ENCODE data around the gene FCER2.

DNA sequence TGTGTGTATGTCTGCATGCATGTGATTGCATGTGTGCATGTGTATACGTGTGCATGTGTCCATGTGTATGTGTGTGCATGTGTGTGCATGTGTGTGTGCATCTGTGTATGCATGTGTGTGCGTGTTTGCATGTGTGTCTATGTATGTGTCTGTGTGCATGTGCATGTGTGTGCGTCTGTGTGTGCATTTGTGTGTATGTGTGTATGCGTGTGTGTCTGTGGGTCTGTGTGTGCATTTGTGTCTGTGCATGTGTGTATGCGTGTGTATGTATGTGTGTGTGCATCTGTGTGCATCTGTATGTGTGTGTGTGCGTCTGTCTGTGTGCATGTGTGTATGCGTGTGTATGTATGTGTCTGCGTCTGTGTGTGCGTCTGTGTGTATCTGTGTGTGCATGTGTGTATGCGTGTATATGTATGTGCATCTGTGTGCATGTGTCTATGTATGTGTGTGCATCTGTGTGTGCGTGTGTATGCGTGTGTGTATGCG is 62.0 kb downstream of the FCER2 start:
- TF ChIP-seq CTCF (IDR thresholded peaks at IDR 0.05) (no peak), POLR2AphosphoS5 (IDR thresholded peaks at IDR 0.05; ENCODE audit: low read depth, low read length) (no peak), TCF7L2 (IDR thresholded peaks at IDR 0.05; ENCODE audit: low read depth, low read length) (no peak)
- TF ChIP-seq, protein P1, sequence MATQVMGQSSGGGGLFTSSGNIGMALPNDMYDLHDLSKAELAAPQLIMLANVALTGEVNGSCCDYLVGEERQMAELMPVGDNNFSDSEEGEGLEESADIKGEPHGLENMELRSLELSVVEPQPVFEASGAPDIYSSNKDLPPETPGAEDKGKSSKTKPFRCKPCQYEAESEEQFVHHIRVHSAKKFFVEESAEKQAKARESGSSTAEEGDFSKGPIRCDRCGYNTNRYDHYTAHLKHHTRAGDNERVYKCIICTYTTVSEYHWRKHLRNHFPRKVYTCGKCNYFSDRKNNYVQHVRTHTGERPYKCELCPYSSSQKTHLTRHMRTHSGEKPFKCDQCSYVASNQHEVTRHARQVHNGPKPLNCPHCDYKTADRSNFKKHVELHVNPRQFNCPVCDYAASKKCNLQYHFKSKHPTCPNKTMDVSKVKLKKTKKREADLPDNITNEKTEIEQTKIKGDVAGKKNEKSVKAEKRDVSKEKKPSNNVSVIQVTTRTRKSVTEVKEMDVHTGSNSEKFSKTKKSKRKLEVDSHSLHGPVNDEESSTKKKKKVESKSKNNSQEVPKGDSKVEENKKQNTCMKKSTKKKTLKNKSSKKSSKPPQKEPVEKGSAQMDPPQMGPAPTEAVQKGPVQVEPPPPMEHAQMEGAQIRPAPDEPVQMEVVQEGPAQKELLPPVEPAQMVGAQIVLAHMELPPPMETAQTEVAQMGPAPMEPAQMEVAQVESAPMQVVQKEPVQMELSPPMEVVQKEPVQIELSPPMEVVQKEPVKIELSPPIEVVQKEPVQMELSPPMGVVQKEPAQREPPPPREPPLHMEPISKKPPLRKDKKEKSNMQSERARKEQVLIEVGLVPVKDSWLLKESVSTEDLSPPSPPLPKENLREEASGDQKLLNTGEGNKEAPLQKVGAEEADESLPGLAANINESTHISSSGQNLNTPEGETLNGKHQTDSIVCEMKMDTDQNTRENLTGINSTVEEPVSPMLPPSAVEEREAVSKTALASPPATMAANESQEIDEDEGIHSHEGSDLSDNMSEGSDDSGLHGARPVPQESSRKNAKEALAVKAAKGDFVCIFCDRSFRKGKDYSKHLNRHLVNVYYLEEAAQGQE (IDR thresholded peaks at IDR 0.05; ENCODE audit: insufficient read depth in 1 of 2, low read depth in 2 of 2, low read length in 1 of 2): no peak
